SKM-1 treated with dmso at 0.1 percent for 144 hours (cell line): ENCODE results near the gene PTEN.
A peak's percentile ranks its signal among the peaks of the same experiment; 100 is the strongest.
"Not testable (repeated sequence)": the region's sequence is repeated elsewhere in the genome, so short reads cannot be mapped to it uniquely, and the experiment has no call there.

ENCODE experiments used
- DNase-seq: peaks from one replicate; lab custom pipeline; 2025; ENCODE audit not compliant: unreplicated experiment; lab: John Stamatoyannopoulos, UW

The PTEN gene

GRCh38 chr10:87844837-87845623 lies 18.4 kb upstream of the PTEN start:
- no peak for DNase-seq

DNA sequence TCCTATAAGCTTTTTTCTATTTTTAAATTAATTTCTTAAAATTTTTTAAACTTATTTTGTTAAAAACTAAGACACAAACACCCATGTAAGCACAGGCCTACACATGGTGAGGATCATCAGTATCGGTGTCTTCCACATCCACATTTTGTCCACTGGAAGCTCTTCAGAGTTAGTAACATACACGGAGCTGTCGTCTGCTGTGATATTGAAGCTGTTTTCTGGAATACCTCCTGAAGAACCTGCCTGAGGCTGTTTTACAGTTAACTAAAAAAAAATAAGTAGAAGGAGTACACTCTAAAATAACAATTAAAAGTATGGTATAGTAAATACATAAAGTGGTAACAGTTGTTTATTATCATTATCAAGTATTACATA lies 17.8 kb upstream of the PTEN start:
- no peak for DNase-seq

GRCh38 chr10:87846023-87846422 lies 17.4 kb upstream of the PTEN start:
- DNase-seq = no peak

GRCh38 chr10:87846711-87847110 lies 16.7 kb upstream of the PTEN start:
- not testable (repeated sequence) for DNase-seq

- no peak for DNase-seq
Measured at GRCh38 chr10:87847550-87847949, 15.9 kb upstream of the PTEN start.

DNA sequence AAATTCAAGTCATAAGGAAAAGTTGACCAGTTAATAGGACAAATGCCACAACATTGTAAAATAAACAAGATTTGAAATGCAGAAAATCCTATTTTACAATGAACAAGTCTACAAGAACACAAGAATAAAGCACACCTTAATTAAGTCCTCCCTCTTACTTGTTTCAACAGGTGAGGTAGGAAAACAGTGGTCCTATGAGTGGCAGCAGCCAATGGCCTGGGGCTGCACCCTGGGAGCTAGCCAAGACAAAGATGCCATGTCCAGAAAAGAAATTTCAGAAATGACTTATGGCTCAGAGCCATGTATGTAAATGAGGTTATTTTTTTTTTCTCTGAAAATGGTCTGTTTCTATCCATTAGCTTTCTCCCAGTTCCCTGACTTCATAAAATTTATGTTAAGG lies 14.4 kb upstream of the PTEN start:
- no peak for DNase-seq

- DNase-seq = peak; percentile 49
Measured at GRCh38 chr10:87850742-87851205, 12.7 kb upstream of the PTEN start.

GRCh38 chr10:87852089-87852488 lies 11.3 kb upstream of the PTEN start:
- no peak for DNase-seq

- not testable (repeated sequence) for DNase-seq
Measured at GRCh38 chr10:87855247-87855646, 8.2 kb upstream of the PTEN start.

DNA sequence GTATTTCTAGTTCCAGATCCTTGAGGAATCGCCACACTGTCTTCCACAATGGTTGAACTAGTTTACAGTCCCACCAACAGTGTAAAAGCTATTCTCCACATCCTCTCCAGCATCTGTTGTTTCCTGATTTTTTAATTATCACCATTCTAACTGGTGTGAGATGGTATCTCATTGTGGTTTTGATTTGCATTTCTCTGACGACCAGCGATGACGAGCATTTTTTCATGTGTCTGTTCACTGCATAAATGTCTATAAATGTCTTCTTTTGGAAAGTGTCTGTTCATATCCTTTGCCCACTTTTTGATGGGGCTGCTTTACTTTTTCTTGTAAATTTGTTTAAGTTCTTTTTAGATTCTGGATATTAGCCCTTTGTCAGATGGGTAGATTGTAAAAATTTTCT lies 7.8 kb upstream of the PTEN start:
- DNase-seq = not testable (repeated sequence)

DNA sequence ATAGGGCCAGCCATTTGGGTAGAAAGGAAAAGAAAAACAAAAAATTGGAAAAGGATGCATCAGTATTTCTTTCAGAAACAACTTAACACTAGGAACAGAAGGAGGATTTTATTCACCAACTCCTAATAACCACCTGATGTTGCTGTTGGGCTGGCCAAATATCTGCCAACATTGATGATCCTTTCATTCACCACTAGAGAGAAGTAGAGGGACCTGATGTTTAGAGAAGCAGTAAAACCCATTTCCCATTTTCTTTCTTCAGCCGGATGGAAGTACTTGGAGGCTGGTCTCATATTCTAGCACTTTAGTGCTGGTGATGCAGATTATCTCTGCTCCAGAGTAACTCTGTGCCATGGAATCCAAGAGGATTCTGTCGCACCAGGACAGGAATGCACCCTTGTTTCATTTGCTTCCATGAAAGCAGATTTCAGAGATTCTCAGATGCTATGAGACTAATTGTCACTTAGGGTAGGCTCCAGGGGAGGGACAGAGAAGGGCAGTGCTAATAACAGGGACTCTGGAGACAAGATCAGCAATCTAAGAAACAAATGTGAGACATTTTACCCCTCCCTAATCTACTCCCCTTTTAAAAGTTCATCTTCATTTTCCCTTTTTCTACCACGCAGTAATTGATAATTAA lies 3.1 kb upstream of the PTEN start:
- DNase-seq = peak; percentile 90

GRCh38 chr10:87860816-87861403 lies 2.5 kb upstream of the PTEN start:
- DNase-seq = peak; percentile 17

DNA sequence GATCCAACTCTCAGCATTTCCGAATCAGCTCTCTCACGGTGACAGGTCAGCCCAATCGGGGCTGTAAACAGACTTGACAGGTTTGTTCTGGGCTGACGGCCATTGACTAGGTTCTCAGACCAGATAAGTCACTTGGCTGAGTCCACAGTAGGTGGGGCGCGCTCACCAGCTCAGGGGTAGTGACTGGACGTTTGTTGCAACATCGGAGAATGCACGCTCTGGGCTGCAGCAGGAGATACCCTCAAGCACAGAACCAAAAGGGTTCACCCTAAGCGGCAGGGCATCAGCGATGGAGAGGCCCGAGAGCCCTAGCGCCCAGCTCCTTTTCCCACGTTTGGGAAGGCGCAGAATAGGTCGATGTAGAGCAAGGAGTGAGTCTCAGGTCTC lies 1.9 kb upstream of the PTEN start:
- no peak for DNase-seq

DNA sequence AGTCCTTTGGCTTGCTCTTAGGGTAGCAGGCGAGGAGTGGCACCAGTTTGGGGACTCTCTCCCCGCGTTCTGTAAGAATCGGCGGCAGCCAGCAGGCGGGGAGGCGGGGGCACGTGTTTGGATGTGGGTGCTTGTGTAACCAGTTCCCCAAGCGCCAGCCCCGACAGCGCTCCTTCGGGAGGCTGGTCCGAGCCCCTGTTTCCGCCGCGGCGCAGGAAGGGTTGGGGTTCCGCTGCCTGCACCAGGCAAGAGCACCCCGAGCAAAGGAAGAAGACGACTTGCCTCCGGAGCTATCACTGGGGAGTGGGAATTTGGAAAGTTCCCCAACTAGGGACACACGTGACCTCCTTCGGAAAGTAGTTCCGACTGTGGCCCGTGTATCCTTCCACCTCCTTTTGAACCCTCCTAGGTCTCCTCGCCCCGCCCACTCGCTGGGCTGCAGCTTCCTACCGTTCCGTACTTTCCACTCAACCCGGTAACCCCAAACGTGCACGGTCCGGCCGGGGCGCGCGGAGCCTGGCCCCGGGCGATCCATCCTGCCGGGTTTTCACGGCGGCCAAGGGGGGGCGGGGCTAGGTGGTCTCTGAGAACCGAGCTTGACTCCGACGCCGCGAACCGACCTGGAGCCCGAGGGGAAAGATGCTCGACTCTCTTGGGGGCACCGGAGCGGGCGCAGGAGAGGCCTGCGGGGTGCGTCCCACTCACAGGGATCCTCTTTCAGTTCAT lies 1.3 kb upstream of the PTEN start:
- peak; percentile 97 for DNase-seq

GRCh38 chr10:87862679-87863052 lies 759 bp upstream of the PTEN start:
- DNase-seq = peak; percentile 47

GRCh38 chr10:87863951-87864495 lies 598 bp downstream of the PTEN start:
- not testable (repeated sequence) for DNase-seq

DNA sequence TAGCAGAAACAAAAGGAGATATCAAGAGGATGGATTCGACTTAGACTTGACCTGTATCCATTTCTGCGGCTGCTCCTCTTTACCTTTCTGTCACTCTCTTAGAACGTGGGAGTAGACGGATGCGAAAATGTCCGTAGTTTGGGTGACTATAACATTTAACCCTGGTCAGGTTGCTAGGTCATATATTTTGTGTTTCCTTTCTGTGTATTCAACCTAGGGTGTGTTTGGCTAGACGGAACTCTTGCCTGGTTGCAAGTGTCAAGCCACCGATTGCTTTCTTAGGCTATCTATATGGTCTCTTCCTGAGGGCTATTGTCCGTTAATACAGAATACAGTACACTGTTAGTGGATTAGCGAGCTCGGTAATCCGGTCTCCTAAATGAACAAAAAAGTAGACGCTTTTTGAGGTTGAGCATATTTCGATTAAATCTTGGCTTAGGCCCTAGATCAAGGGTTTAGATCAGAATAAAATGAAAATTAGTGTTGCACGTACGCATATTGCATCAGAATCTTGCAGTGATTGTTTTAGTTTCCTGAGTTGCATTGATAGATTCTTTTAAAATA lies 1.2 kb downstream of the PTEN start:
- DNase-seq = no peak

- no peak for DNase-seq
Measured at GRCh38 chr10:87865241-87865881, 1.9 kb downstream of the PTEN start.

- DNase-seq = no peak
Measured at GRCh38 chr10:87866412-87866974, 3.1 kb downstream of the PTEN start.

DNA sequence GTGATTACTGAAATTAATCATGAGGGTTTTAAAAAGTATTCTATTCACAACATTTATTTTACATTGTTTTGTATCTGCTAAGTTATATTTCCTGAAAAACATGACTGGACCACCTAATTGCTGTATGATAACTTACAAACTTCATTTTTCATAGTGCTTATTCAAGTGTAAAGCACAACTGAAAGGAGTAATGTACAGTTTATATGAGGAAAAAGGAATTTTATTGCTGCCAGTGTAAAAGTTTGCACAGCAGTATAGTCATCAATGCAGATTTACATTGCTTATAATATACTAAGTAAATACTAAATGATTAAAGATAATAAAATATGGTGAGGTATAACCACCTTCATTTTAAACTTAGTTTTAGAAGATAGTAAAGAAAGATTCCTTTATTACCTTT lies 4.0 kb downstream of the PTEN start:
- no peak for DNase-seq
